Cardiac muscle cell (in vitro differentiated cells and primary cell): ENCODE data around the gene RNF186. TPM values are rescaled to one million over a fixed set of nuclear protein-coding genes. Genes with fewer than 3 reads are reported as not detected.
"Not testable (repeated sequence)": the region's sequence is repeated elsewhere in the genome, so short reads cannot be mapped to it uniquely, and the experiment has no call there.

Experiments
- DNase-seq, 2 donors: peaks; one replicate each; pipeline versions ENCODE4 v3.0.0 to v3.0.0-alpha.2; 2010 to 2017; ENCODE audit warnings: low read depth in 1 of 2, low spot score in 1 of 2
- H3K27ac ChIP-seq: fragments of 200-600 bp; sonication (generic); 2 replicates; pipeline ENCODE4 v1.5.1; 2016
- H3K27me3 ChIP-seq: fragments of 200-600 bp; sonication (generic); 2 replicates; pipeline ENCODE4 v1.6.0; 2016; ENCODE audit warnings: control low read depth
- H3K36me3 ChIP-seq: fragments of 200-600 bp; sonication (generic); 2 replicates; pipeline ENCODE4 v1.5.1; 2016; ENCODE audit warnings: control low read depth
- H3K4me1 ChIP-seq: fragments of 200-600 bp; sonication (generic); 2 replicates; pipeline ENCODE4 v1.8.1; 2017; ENCODE audit warnings: low read depth, mild to moderate bottlenecking, mixed run types
- H3K4me3 ChIP-seq: fragments of 200-600 bp; sonication (generic); 2 replicates; pipeline ENCODE4 v1.5.1; 2016; ENCODE audit warnings: mild to moderate bottlenecking
- H3K9me3 ChIP-seq: fragments of 200-600 bp; sonication (generic); 2 replicates; pipeline ENCODE4 v1.5.1; 2017; ENCODE audit warnings: low read depth, mild to moderate bottlenecking, control low read depth
- CTCF ChIP-seq: IDR thresholded peaks from 2 replicates; pipeline ENCODE4 v1.5.1; 2012; ENCODE audit warnings: low read depth, mild to moderate bottlenecking, low read length
- polyA plus RNA-seq: library from polyadenylated mRNA; unstranded; fragments of >200 nt; fragmentation: Nextera tagmentation; extraction: Ambion mirVana; gene quantifications from 2 replicates; pipeline ENCODE4 v1.2.1, GENCODE V29; 2016
- total RNA-seq: library from RNA; depleted of rRNA; stranded (reverse); fragments of >200 nt; gene quantifications from 2 replicates; pipeline ENCODE4 v1.2.3, GENCODE V29; 2016

RNF186 gene
- total and polyA plus RNA-seq, 2 experiments from 2014 or later, result not detected

- H3K36me3 ChIP-seq, result no peaks in the 10 kb centered on the region
- H3K27me3 ChIP-seq, result peaks cover 27% of the 10 kb centered on the region
- no peak overlapping the region for H3K4me3 ChIP-seq
- H3K27ac ChIP-seq, result no peak overlapping the region
- no peaks in the 10 kb centered on the region for H3K4me1 ChIP-seq
- no peaks in the 10 kb centered on the region for H3K9me3 ChIP-seq
- TF ChIP-seq CTCF, result no peak
- DNase-seq, result no peak
Measured at GRCh38 chr1:19860418-19860817, 45.3 kb upstream of the RNF186 start.

- no peak for DNase-seq
- Histone ChIP-seq H3K9me3 (no peaks in the 10 kb centered on the region), H3K4me1 (no peaks in the 10 kb centered on the region), H3K27me3 (peaks cover 27% of the 10 kb centered on the region), H3K4me3 (no peak overlapping the region), H3K36me3 (no peaks in the 10 kb centered on the region), H3K27ac (no peak overlapping the region)
- TF ChIP-seq CTCF, result no peak
Measured at GRCh38 chr1:19859876-19860275, 44.8 kb upstream of the RNF186 start.

- no peaks in the 10 kb centered on the region for H3K4me1 ChIP-seq
Measured at GRCh38 chr1:19858893-19859292, 43.8 kb upstream of the RNF186 start.

GRCh38 chr1:19854866-19855265 lies 39.8 kb upstream of the RNF186 start:
- H3K27ac ChIP-seq, result no peak overlapping the region
- H3K9me3 ChIP-seq, result no peaks in the 10 kb centered on the region
- H3K4me3 ChIP-seq, result no peak overlapping the region
- peaks cover 18% of the 10 kb centered on the region for H3K27me3 ChIP-seq
- no peaks in the 10 kb centered on the region for H3K4me1 ChIP-seq
- H3K36me3 ChIP-seq, result no peaks in the 10 kb centered on the region
- no peak for TF ChIP-seq CTCF
- no peak for DNase-seq

More at GRCh38 chr1:19858893-19859292, 43.8 kb upstream of the RNF186 start:
- H3K4me3 ChIP-seq, result no peak overlapping the region
- no peak overlapping the region for H3K27ac ChIP-seq
- no peak for TF ChIP-seq CTCF
- H3K27me3 ChIP-seq, result peaks cover 27% of the 10 kb centered on the region
- H3K36me3 ChIP-seq, result no peaks in the 10 kb centered on the region
- H3K9me3 ChIP-seq, result no peaks in the 10 kb centered on the region
- DNase-seq, result no peak

DNA sequence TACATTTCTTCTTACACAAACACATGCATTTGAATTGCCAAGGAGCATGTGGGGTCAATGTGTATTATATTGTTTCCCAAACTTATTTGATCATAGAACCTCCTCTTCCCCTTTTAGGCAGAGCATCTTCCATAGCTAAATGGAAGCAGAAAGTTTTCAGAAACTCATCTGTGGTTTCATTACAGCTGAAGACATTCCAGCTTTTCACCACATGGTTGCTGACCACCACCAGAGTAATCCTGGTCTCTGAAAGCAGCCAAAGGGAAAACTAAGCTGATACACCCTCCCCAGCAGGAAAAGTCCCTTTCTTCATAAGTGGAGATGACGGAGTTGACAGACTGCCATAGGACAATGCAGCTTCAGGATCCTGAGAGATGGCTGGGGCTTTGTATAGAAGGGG lies 37.0 kb upstream of the RNF186 start:
- Histone ChIP-seq H3K27ac (no peak overlapping the region), H3K4me3 (no peak overlapping the region), H3K36me3 (no peaks in the 10 kb centered on the region), H3K4me1 (no peaks in the 10 kb centered on the region), H3K27me3 (peaks cover 4% of the 10 kb centered on the region), H3K9me3 (no peaks in the 10 kb centered on the region)
- DNase-seq, result no peak
- TF ChIP-seq CTCF, result no peak

- peak in 1 of 2 donors; percentile 36 for DNase-seq
- Histone ChIP-seq H3K4me1 (no peaks in the 10 kb centered on the region), H3K4me3 (no peak overlapping the region), H3K27me3 (no peaks in the 10 kb centered on the region), H3K9me3 (no peaks in the 10 kb centered on the region), H3K36me3 (no peaks in the 10 kb centered on the region), H3K27ac (no peak overlapping the region)
- TF ChIP-seq CTCF, result no peak
Measured at GRCh38 chr1:19850214-19850613, 35.1 kb upstream of the RNF186 start.

DNA sequence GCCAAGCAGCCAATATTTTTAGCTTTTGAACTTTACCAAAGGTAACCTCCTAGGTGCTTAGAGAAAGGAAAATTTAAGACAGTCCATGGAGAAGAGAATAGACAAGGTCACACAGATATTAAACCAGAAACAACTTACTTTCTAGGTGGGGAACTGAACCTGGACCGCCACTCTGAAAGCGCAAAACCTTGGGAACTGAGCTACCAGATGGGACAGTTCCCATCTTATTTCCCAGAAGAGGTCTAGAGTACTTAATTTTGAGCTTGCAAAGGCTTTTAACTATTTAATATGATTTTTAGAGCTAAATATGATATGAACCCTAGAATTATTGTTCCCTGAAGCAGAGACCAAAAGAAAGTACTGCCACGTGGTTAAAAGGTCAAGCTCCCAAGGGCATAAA lies 34.2 kb upstream of the RNF186 start:
- not testable (repeated sequence) for H3K4me3 ChIP-seq, H3K9me3 ChIP-seq, H3K4me1 ChIP-seq, H3K36me3 ChIP-seq, DNase-seq, H3K27ac ChIP-seq, H3K27me3 ChIP-seq

- not testable (repeated sequence) for H3K27ac ChIP-seq, H3K36me3 ChIP-seq, H3K27me3 ChIP-seq, H3K9me3 ChIP-seq, H3K4me3 ChIP-seq, DNase-seq, H3K4me1 ChIP-seq
Measured at GRCh38 chr1:19847334-19847733, 32.3 kb upstream of the RNF186 start.
